Neural cell (in vitro differentiated cells): ENCODE measurements around the gene HSD11B1L. TPM values are rescaled to one million over a fixed set of nuclear protein-coding genes. Genes with fewer than 3 reads are reported as not detected.
"Not testable (repeated sequence)": the region's sequence is repeated elsewhere in the genome, so short reads cannot be mapped to it uniquely, and the experiment has no call there.

Experiments used
- H2AFZ ChIP-seq: fragments of 200-600, 300-800 bp; sonication (generic), shearing (Covaris generic); 2 replicates; pipeline ENCODE4 v1.6.0; 2014; ENCODE audit warnings: low read depth, mild to moderate bottlenecking, antibody characterized with exemption, low read length, moderate library complexity
- H3F3A ChIP-seq: fragments of 200-600 bp; shearing (Covaris generic); 2 replicates; pipeline ENCODE4 v1.6.1; 2016; ENCODE audit warnings: mild to moderate bottlenecking, moderate library complexity, mixed read lengths, antibody characterized with exemption, low read length; ENCODE audit not compliant: insufficient read depth, poor library complexity, severe bottlenecking
- H3K27ac ChIP-seq: fragments of 200-600, 300-800 bp; sonication (generic), shearing (Covaris generic); 2 replicates; pipeline ENCODE4 v1.5.1; 2014; ENCODE audit warnings: mild to moderate bottlenecking, low read length, moderate library complexity
- H3K27me3 ChIP-seq: fragments of 300-800, 200-600 bp; sonication (generic), shearing (Covaris generic); 2 replicates; pipeline ENCODE4 v1.6.0; 2014; ENCODE audit warnings: mild to moderate bottlenecking, low read depth, low read length, moderate library complexity; ENCODE audit not compliant: insufficient read depth
- H3K36me3 ChIP-seq: fragments of 300-800, 200-600 bp; sonication (generic), shearing (Covaris generic); 2 replicates; pipeline ENCODE4 v1.5.1; 2014; ENCODE audit warnings: mild to moderate bottlenecking, antibody characterized with exemption, low read length, moderate library complexity; ENCODE audit not compliant: insufficient read depth
- H3K4me2 ChIP-seq: fragments of 300-800, 200-600 bp; sonication (generic), shearing (Covaris generic); 2 replicates; pipeline ENCODE4 v1.6.0; 2014; ENCODE audit warnings: mild to moderate bottlenecking, low read length
- H3K4me3 ChIP-seq: fragments of 300-800, 200-600 bp; sonication (generic), shearing (Covaris generic); 2 replicates; pipeline ENCODE4 v1.5.1; 2014; ENCODE audit warnings: mild to moderate bottlenecking, low read length, moderate library complexity
- H3K79me2 ChIP-seq: fragments of 200-600 bp; shearing (Covaris generic); replicated peaks from 2 replicates; pipeline ENCODE4 v1.6.0; 2014; ENCODE audit warnings: mild to moderate bottlenecking, low read length, moderate library complexity; ENCODE audit not compliant: insufficient read depth
- H3K9ac ChIP-seq: fragments of 300-800, 200-600 bp; sonication (generic), shearing (Covaris generic); 2 replicates; pipeline ENCODE4 v1.6.1; 2016; ENCODE audit warnings: mild to moderate bottlenecking, low read length, mixed read lengths
- H3K9me2 ChIP-seq: fragments of 200-600 bp; shearing (Covaris generic); 2 replicates; pipeline ENCODE4 v1.6.1; 2016; ENCODE audit warnings: mild to moderate bottlenecking, low read length, mixed read lengths; ENCODE audit not compliant: insufficient read depth
- H3K9me3 ChIP-seq: fragments of 200-600, 300-800 bp; sonication (generic), shearing (Covaris generic); 2 replicates; pipeline ENCODE4 v1.6.1; 2016; ENCODE audit warnings: mild to moderate bottlenecking, mixed run types, low read length, moderate library complexity, mixed read lengths
- H4K20me1 ChIP-seq: fragments of 200-600 bp; shearing (Covaris generic); 2 replicates; pipeline ENCODE4 v1.6.1; 2016; ENCODE audit warnings: mild to moderate bottlenecking, mixed run types; ENCODE audit not compliant: insufficient read depth
- CTCF ChIP-seq: fragments of 450-650 bp; IDR thresholded peaks from 2 replicates; pipeline ENCODE4 v1.5.1; 2014; ENCODE audit warnings: antibody characterized with exemption, mild to moderate bottlenecking, moderate library complexity; ENCODE audit not compliant: poor library complexity, severe bottlenecking
- EP300 ChIP-seq: fragments of 450-650 bp; conservative IDR thresholded peaks from 2 replicates; pipeline ENCODE4 v1.6.1; 2014; ENCODE audit warnings: antibody characterized with exemption, mild to moderate bottlenecking, moderate library complexity; ENCODE audit not compliant: poor library complexity, severe bottlenecking
- EZH2 ChIP-seq: fragments of 200-600, 300-800 bp; shearing (Covaris generic), sonication (generic); IDR thresholded peaks from 2 replicates; pipeline ENCODE4 v1.6.1; 2014; ENCODE audit warnings: antibody characterized with exemption, low read length, borderline replicate concordance, mild to moderate bottlenecking; ENCODE audit not compliant: insufficient read depth, poor library complexity, severe bottlenecking
- MXI1 ChIP-seq: fragments of 450-650 bp; conservative IDR thresholded peaks from 2 replicates; pipeline ENCODE4 v1.6.1; 2014; ENCODE audit warnings: antibody characterized with exemption, mild to moderate bottlenecking; ENCODE audit not compliant: poor library complexity, severe bottlenecking
- POLR2AphosphoS5 ChIP-seq: IDR thresholded peaks from 2 replicates; pipeline ENCODE4 v1.6.1; 2012
- RAD21 ChIP-seq: fragments of 450-650 bp; conservative IDR thresholded peaks from 2 replicates; pipeline ENCODE4 v1.6.1; 2014; ENCODE audit warnings: antibody characterized with exemption, mild to moderate bottlenecking, moderate library complexity
- SMC3 ChIP-seq: fragments of 450-650 bp; conservative IDR thresholded peaks from 2 replicates; pipeline ENCODE4 v1.6.1; 2014; ENCODE audit warnings: antibody characterized with exemption, mild to moderate bottlenecking, moderate library complexity; ENCODE audit not compliant: poor library complexity
- TAF1 ChIP-seq: IDR thresholded peaks from 2 replicates; pipeline ENCODE4 v1.6.1; 2012; ENCODE audit warnings: low read depth
- polyA plus RNA-seq: library from polyadenylated mRNA; depleted of rRNA; stranded (reverse); fragments of >200 nt; gene quantifications from 2 replicates; pipeline ENCODE4 v1.2.3, GENCODE V29; 2014
- TF ChIP-seq, protein P1 (sequence below): IDR thresholded peaks from 2 replicates; pipeline ENCODE4 v1.6.1; 2012; ENCODE audit warnings: borderline replicate concordance

Gene HSD11B1L
- polyA plus RNA-seq, 1 donor from 2014 or later: 170 TPM

DNA sequence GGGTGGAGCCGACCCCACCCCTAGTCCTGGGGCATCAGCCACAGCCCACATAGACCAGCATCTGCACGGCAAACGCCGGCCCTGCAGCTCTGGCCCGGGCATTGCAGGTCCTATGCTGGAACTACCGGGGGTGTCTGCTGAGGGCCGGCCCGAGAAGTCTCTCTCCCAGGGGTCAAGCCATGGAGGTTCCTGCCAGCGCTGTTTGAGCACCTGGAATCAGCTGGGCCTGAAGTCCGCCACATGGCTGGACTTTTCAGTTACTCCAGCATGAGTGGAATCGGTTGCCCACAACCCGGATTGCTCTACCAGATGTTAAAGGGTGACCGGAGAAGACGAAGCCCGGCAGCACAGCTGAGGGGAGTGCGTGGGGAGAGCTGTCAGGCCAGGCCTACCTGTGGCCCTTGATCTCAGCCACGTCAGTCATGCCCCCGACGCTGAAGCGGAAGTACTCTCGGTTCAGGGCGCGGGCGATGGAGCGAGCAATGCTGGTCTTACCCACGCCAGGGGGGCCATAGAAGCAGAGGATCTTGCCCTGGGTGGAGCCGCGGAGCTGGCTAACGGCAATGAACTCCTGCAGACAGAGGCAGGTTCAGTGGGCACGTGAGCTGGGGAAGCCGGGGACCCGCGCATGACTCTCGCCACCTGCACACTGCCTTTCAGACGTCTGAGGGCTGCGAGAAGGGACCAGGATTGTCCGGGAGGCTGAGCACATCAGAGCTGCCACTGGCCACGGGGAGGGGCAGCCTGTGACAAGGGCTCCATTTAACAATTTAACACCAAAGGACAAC lies 18.0 kb downstream of the HSD11B1L start:
- no peaks in the 10 kb centered on the region for H3K27me3 ChIP-seq
- H4K20me1 ChIP-seq: no peaks in the 10 kb centered on the region
- H3K36me3 ChIP-seq: no peaks in the 10 kb centered on the region
- TF ChIP-seq POLR2AphosphoS5: no peak
- TF ChIP-seq, protein P1, sequence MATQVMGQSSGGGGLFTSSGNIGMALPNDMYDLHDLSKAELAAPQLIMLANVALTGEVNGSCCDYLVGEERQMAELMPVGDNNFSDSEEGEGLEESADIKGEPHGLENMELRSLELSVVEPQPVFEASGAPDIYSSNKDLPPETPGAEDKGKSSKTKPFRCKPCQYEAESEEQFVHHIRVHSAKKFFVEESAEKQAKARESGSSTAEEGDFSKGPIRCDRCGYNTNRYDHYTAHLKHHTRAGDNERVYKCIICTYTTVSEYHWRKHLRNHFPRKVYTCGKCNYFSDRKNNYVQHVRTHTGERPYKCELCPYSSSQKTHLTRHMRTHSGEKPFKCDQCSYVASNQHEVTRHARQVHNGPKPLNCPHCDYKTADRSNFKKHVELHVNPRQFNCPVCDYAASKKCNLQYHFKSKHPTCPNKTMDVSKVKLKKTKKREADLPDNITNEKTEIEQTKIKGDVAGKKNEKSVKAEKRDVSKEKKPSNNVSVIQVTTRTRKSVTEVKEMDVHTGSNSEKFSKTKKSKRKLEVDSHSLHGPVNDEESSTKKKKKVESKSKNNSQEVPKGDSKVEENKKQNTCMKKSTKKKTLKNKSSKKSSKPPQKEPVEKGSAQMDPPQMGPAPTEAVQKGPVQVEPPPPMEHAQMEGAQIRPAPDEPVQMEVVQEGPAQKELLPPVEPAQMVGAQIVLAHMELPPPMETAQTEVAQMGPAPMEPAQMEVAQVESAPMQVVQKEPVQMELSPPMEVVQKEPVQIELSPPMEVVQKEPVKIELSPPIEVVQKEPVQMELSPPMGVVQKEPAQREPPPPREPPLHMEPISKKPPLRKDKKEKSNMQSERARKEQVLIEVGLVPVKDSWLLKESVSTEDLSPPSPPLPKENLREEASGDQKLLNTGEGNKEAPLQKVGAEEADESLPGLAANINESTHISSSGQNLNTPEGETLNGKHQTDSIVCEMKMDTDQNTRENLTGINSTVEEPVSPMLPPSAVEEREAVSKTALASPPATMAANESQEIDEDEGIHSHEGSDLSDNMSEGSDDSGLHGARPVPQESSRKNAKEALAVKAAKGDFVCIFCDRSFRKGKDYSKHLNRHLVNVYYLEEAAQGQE: no peak
- TF ChIP-seq RAD21: no peak
- TF ChIP-seq SMC3: no peak
- TF ChIP-seq TAF1: no peak
- no peak for TF ChIP-seq CTCF
- no peak for TF ChIP-seq EZH2
- TF ChIP-seq MXI1: no peak
- H3K27ac ChIP-seq: no peak overlapping the region
- no peaks in the 10 kb centered on the region for H3K9me3 ChIP-seq
- no peak overlapping the region for H3K4me2 ChIP-seq
- no peak overlapping the region for H3K9ac ChIP-seq
- H3K79me2 ChIP-seq: no peaks in the 10 kb centered on the region
- no peaks in the 10 kb centered on the region for H3K9me2 ChIP-seq
- H2AFZ ChIP-seq: no peak overlapping the region
- H3F3A ChIP-seq: no peaks in the 10 kb centered on the region
- no peak overlapping the region for H3K4me3 ChIP-seq

DNA sequence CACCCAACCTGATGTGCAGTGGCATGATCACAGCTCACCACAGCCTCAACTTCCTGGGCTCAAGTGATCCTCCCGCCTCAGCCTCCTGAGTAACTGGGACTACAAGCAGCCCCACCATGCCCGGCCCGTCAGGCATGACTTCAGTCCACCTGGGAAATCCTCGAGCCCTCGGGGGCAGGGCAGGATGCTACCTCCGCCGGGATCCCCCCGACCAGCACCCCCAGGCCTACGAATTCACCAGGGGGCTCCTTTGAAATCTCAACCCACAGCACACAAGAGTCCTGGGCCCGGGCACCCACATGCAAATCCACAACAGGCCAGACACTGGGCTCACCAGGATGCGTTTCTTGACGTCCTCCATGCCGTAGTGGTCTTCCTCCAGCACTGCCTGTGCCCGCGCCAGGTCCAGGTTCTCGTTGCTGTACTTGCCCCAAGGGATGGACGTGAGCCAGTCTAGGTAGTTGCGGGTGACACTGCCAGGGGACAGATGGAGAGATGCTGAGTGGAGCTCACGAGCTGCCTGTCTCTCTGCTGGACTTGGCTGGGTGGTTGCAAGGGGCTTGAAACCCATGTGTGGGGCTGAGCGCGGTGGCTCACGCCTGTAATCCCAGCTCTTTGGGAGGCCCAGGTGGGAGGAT lies 19.7 kb downstream of the HSD11B1L start:
- H3K4me2 ChIP-seq: no peak overlapping the region
- H3K27ac ChIP-seq: no peak overlapping the region
- no peaks in the 10 kb centered on the region for H3F3A ChIP-seq
- no peak overlapping the region for H3K9ac ChIP-seq
- no peak for TF ChIP-seq RAD21
- TF ChIP-seq, protein P1: no peak
- no peak for TF ChIP-seq EP300
- TF ChIP-seq TAF1: no peak
- no peak for TF ChIP-seq MXI1
- no peak for TF ChIP-seq CTCF
- TF ChIP-seq POLR2AphosphoS5: no peak
- TF ChIP-seq SMC3: no peak
- TF ChIP-seq EZH2: no peak
- no peak overlapping the region for H3K4me3 ChIP-seq
- no peaks in the 10 kb centered on the region for H3K79me2 ChIP-seq
- H3K36me3 ChIP-seq: no peaks in the 10 kb centered on the region
- H3K9me2 ChIP-seq: no peaks in the 10 kb centered on the region
- H4K20me1 ChIP-seq: no peaks in the 10 kb centered on the region
- no peak overlapping the region for H2AFZ ChIP-seq
- no peaks in the 10 kb centered on the region for H3K9me3 ChIP-seq
- no peaks in the 10 kb centered on the region for H3K27me3 ChIP-seq

DNA sequence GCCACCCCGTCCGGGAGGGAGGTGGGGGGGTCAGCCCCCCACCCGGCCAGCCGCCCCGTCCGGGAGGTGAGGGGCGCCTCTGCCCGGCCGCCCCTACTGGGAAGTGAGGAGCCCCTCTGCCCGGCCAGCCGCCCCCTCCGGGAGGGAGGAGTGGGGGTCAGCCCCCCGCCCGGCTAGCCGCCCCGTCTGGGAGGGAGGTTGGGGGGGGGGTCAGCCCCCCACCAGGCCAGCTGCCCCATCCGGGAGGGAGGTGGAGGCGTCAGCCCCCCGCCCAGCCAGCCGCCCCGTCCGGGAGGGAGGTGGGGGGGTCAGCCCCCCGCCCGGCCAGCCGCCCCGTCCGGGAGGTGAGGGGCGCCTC lies 21.2 kb downstream of the HSD11B1L start:
- not testable (repeated sequence) for H3K27me3 ChIP-seq

More for the DNA sequence above, 21.2 kb downstream of the HSD11B1L start:
- not testable (repeated sequence) for H3K9me3 ChIP-seq, H3F3A ChIP-seq, H3K4me3 ChIP-seq, H3K9ac ChIP-seq, H4K20me1 ChIP-seq, H3K27ac ChIP-seq, H2AFZ ChIP-seq, H3K79me2 ChIP-seq, H3K9me2 ChIP-seq, H3K4me2 ChIP-seq, H3K36me3 ChIP-seq
